Measurements from ENCODE around the gene KIAA1958.

The KIAA1958 gene

DNA sequence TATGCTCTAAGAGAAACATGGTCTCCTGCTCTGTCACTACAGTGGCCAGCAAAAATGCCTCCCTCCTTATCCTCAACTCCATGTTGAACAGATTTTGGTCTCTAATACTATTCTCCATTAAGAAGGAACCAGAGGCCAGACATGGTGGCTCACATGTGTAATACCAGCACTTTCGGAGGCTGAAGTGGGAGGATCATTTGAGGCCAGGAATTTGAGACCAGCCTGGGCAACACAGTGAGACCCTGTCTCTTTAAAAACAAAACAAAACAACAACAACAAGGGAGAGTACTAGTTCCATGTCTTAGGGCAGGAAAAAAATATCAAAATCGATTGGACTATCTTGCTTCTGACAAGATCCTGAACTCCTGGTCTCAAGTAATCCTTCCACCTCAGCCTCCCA lies 216.7 kb downstream of the KIAA1958 start:
- Histone ChIP-seq H3K36me3 (ENCODE audit: control insufficient read depth, insufficient read depth, low read length) (no peaks in the 10 kb centered on the region), H3K4me3 (ENCODE audit: low read length) (no peak overlapping the region)

DNA sequence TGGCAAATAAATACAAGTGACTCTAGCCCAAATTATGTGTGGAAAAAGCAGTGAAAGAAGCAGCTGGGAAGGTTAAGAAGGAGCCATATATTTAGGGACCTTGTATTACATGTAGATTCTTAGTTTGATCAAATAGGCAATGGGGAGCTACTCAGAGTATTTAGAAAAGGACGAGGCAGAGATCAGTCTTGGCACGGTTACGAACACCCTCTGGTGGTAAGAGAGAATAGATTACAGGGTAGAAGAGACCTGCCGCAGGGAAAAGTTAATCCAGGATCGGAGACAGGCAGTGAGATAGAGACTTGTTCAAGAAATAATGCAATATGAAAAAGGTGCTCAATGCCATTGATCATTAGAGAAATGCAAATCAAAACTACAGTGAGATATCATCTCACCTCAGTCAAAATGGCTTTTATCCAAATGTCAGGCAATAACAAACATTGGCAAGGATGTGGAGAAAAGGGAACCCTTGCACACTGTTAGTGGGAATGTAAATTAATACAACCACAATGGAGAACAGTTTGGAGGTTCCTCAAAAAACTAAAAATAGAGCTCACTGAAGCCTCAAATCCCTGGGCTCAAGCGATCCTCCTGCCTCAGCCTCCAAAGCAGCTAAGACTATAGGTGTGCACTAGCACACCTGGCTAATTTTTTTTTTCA lies 219.3 kb downstream of the KIAA1958 start:
- Histone ChIP-seq H3K9ac (ENCODE audit: low read length) (no peak overlapping the region), H3K4me3 (ENCODE audit: low read length) (no peak overlapping the region), H3K4me1 (ENCODE audit: control insufficient read depth, insufficient read depth, low read length) (no peaks in the 10 kb centered on the region), H3K36me3 (ENCODE audit: control insufficient read depth, insufficient read depth, low read length) (no peaks in the 10 kb centered on the region), H3K27me3 (ENCODE audit: control insufficient read depth, insufficient read depth, low read length) (no peaks in the 10 kb centered on the region), H3K9me3 (ENCODE audit: control insufficient read depth, low read length) (no peaks in the 10 kb centered on the region)

More for the DNA sequence above, 216.7 kb downstream of the KIAA1958 start:
- Histone ChIP-seq H3K9me3 (ENCODE audit: control insufficient read depth, low read length) (no peaks in the 10 kb centered on the region), H3K9ac (ENCODE audit: low read length) (no peak overlapping the region), H3K4me1 (ENCODE audit: control insufficient read depth, insufficient read depth, low read length) (no peaks in the 10 kb centered on the region), H3K27me3 (ENCODE audit: control insufficient read depth, insufficient read depth, low read length) (no peaks in the 10 kb centered on the region)

DNA sequence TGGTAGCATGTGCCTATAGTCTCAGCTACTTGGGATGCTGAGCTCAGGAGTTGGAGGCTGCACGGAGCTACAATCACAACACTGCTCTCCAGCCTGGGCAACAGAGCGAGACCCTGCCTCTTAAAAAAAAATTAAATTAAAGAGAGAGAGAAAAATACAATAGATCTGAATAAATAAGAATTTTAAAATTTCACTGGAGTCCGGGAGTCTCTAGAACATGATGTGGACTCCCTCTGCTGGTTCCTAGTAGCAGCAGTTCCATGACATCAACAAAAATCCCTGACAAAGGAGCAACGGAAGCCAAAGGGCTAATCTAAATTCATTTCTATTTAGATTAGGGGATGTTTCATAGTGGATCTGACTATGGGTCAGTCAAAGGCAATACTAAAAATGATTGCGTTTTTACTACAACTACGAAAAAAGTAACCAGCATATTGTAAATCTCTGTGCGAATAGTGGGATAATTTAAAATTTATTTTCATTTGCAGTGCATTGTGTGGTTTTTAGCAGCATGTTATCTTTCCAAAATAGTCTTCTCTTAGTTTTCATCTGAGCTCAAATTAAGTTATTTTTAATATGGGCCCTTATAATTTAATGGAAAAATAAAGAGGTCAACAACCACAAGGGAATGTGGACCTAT lies 224.5 kb downstream of the KIAA1958 start:
- H3K9ac ChIP-seq (ENCODE audit: low read length) = no peak overlapping the region
- no peak overlapping the region for H3K4me3 ChIP-seq (ENCODE audit: low read length)
- no peaks in the 10 kb centered on the region for H3K36me3 ChIP-seq (ENCODE audit: control insufficient read depth, insufficient read depth, low read length)

GRCh38 chr9:112712678-112713077 lies 226.1 kb downstream of the KIAA1958 start:
- H3K9ac ChIP-seq (ENCODE audit: low read length) = no peak overlapping the region
- H3K36me3 ChIP-seq (ENCODE audit: control insufficient read depth, insufficient read depth, low read length) = no peaks in the 10 kb centered on the region

More for the DNA sequence above, 224.5 kb downstream of the KIAA1958 start:
- H3K27me3 ChIP-seq (ENCODE audit: control insufficient read depth, insufficient read depth, low read length) = no peaks in the 10 kb centered on the region
- no peaks in the 10 kb centered on the region for H3K4me1 ChIP-seq (ENCODE audit: control insufficient read depth, insufficient read depth, low read length)
- no peaks in the 10 kb centered on the region for H3K9me3 ChIP-seq (ENCODE audit: control insufficient read depth, low read length)

GRCh38 chr9:112717661-112718331 lies 231.2 kb downstream of the KIAA1958 start, which contains the start of gene INIP:
TSS of gene INIP (minus strand) at chr9:112718117. CDS start at chr9:112716485, 1,632 bp downstream.
- Histone ChIP-seq H3K4me3 (ENCODE audit: low read length) (peak within 1 kb of the TSS; percentile 92), H3K9me3 (ENCODE audit: control insufficient read depth, low read length) (no peaks in the 10 kb centered on the region), H3K4me1 (ENCODE audit: control insufficient read depth, insufficient read depth, low read length) (no peaks in the 10 kb centered on the region), H3K27me3 (ENCODE audit: control insufficient read depth, insufficient read depth, low read length) (no peaks in the 10 kb centered on the region), H3K9ac (ENCODE audit: low read length) (peak within 1 kb of the TSS; percentile 96), H3K36me3 (ENCODE audit: control insufficient read depth, insufficient read depth, low read length) (no peaks in the 10 kb centered on the region)

More at GRCh38 chr9:112712678-112713077, 226.1 kb downstream of the KIAA1958 start:
- no peaks in the 10 kb centered on the region for H3K27me3 ChIP-seq (ENCODE audit: control insufficient read depth, insufficient read depth, low read length)
- no peaks in the 10 kb centered on the region for H3K9me3 ChIP-seq (ENCODE audit: control insufficient read depth, low read length)
- H3K4me3 ChIP-seq (ENCODE audit: low read length) = no peak overlapping the region
- no peaks in the 10 kb centered on the region for H3K4me1 ChIP-seq (ENCODE audit: control insufficient read depth, insufficient read depth, low read length)
